HG03469 (cell line): ENCODE measurements around the gene MMP21.
A peak's percentile ranks its signal among the peaks of the same experiment; 100 is the strongest.

ENCODE experiments used
- ATAC-seq: cut with Tn5 transposase; IDR thresholded peaks from one replicate; pipeline ENCODE4 v1.9.1; 2021; ENCODE audit warnings: mild to moderate bottlenecking, moderate library complexity, moderate number of reproducible peaks; ENCODE audit not compliant: unreplicated experiment

Gene MMP21

DNA sequence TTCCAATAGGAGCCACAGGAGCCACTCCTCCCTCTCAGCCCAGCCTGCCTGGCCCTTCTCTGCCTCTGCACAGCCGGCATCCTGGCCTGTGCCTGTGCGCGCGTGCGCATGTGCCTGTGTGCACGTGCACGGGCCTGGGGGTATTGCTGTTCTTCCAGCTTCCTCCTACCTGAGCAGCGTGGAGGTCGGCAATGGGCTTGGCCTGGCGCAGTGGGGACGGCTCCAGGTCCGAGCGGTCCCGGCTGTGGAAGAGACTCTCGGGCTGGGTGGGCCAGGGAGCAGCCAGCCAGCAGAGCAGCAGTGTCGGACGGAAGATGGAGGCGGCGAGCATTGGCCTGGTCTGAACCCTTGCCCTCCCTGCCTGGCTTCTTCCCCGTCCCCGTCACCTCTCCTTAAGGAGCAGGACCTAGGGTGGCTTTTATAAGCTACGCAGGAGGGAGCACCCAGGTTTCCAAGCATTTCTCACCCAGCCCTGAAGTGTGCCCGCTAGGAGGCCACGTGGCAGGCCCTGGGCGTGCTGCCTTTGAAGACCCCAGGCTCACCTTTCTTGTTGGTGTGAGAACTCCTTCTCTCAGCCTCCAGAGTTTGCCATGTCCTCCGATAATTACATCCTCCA, at the start of gene MMP21:
TSS of gene MMP21 (minus strand) at position 331 of the 616 bp plus-strand sequence. CDS start at position 331, 0 bp downstream.
- no peak for ATAC-seq

DNA sequence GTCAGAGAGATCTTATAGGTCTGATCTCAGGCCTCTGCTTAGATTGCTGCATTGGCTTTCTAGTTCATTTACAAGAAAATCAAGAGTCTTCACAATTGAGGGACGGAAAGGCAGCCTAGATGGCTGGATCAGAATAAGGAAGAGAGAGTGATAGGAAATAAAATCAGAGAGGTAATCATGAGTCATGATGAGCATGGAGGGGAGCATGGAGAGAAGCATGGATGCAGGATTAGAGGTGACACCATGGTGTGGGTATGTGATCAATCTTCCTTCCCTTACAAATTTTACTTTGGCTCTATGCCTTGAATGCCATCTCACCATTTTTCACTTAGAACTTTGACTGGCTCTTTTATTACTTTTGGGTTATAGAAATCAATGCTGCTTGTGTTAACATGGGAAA, 49.1 kb upstream of the MMP21 start:
- ATAC-seq: no peak

DNA sequence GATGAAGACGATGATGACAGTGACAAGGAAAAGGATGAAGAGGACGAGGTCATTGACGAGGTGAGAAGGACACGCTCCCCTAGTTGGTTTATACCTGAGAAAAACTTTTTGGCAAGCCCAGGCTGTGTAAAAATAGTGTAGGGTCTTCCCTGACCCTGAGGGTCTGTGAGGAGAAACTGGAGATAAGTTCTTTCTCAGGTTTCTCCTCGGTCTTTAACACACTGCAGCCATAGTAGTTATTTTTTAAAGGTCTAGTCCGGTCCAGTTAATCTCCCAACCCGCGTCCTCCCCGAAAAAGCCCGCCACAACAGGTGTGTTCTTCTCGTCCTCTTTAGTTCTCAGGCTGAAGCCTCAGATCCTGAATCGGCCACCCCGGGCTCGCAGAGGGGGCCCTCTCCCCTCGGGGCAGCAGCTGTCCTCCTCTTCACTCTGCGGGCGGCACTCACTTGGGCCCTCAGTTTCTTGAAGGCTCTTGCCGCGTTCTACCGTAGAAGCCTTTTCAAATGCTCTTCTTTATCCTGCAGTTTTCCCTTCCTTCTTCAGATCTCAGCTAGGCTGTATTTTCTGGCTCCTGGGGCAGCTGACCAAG, 48.1 kb upstream of the MMP21 start:
- ATAC-seq: no peak

- ATAC-seq: peak; percentile 52
Observed at GRCh38 chr10:125822878-125823662, 47.4 kb upstream of the MMP21 start, which contains the start of the genes BCCIP and UROS. Gene BCCIP, plus strand, starts transcription at chr10:125823546. Its CDS starts 12 bp downstream, at chr10:125823558. Gene UROS, minus strand, starts transcription at chr10:125823258. Its CDS starts 6,759 bp downstream, at chr10:125816499.

GRCh38 chr10:125820701-125821100, 45.1 kb upstream of the MMP21 start:
- ATAC-seq: peak; percentile 60

GRCh38 chr10:125817337-125817946, 41.8 kb upstream of the MMP21 start:
- no peak for ATAC-seq

GRCh38 chr10:125816548-125816947, 40.9 kb upstream of the MMP21 start:
- ATAC-seq: no peak

DNA sequence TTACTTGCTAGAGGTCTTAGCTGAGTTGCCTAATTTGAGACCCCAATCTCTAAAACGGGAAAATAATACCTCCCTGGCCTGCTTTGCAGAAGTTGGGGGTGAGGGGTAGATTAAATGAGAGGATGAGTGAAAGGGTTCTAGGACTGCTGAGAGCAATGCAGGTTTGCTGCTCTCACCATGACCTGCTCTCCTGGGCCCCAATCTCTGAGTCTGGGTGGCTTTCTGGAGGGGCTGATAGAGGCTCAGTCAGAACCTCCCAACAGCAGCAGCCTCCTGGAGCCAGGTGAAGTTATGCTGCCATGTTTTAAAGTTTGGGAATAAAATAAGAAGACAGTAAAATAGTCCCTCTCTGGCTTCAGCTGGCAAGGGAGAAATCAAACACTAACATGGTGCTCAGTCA, 40.1 kb upstream of the MMP21 start:
- no peak for ATAC-seq

- no peak for ATAC-seq
Observed at GRCh38 chr10:125812128-125812750, 36.6 kb upstream of the MMP21 start.

DNA sequence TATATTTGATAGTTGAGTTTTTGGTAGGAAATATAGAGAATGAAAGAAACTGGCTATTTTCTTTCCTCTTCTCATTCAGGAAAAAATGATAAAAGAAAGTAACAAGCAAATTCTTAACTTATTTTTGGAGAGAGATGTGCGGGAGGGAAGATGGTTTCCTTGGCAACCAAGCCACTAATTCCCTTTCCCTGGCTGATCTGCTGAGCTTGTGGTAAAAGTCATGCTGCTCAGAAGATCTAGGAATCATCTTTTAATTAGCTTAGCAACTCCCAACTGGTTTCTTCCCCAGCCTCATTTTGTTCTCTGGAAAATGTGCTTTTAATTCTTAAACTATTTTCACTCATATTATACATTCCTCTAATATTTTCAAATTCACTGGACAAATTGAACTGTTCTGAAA, 35.6 kb upstream of the MMP21 start:
- ATAC-seq: no peak

DNA sequence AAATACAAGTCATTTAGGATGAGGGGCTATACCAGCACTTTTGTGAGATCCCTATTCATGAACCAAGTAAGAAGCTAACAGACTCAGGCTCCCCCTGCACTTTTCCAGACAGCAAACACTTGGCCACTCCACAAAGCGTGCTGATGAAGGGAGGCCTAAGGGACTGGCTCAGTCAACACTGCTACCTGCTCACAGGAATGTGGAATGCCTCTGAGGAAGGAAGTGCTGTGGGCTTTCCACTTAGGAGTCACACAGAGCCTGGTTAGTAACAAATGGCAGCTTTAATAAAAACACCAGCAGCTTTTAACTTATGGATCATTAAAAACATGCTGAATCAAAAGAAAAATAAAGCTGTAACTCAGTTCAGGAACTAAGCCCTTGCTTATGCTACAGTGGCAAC, 32.4 kb upstream of the MMP21 start:
- no peak for ATAC-seq

- ATAC-seq: no peak
Observed at GRCh38 chr10:125802739-125803138, 27.1 kb upstream of the MMP21 start.

- no peak for ATAC-seq
Observed at GRCh38 chr10:125802131-125802530, 26.5 kb upstream of the MMP21 start.

- ATAC-seq: no peak
Observed at GRCh38 chr10:125801574-125801973, 26.0 kb upstream of the MMP21 start.

GRCh38 chr10:125799451-125800182, 24.0 kb upstream of the MMP21 start:
- no peak for ATAC-seq

GRCh38 chr10:125797994-125798662, 22.5 kb upstream of the MMP21 start:
- no peak for ATAC-seq

DNA sequence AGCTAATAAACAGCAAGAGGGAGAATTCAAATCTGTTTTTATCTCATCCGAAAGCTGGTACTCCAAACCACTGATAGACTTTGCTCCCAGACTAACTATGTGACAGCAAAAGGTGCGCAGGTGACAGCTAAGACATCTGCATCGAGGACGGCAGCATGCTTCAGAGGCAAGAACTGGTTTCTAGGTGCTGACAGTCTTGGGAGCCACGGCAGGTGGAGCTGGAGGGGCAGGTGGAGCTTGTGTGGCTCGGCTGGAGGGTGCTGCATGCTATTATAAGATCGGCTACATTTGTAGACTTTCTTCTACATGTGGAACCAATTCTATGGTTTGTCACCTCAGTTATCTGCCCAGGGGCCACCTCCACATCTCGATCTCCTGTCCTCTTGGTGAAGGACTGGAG, 21.8 kb upstream of the MMP21 start:
- ATAC-seq: no peak

GRCh38 chr10:125795637-125796190, 20.1 kb upstream of the MMP21 start:
- ATAC-seq: no peak

- no peak for ATAC-seq
Observed at GRCh38 chr10:125795128-125795527, 19.5 kb upstream of the MMP21 start.
